ENCODE data around the gene NLGN1. TPM values are rescaled to one million over a fixed set of nuclear protein-coding genes. Genes with fewer than 3 reads are reported as not detected.

The NLGN1 gene
- total RNA-seq, 1 experiment from 2014 or later: 8.6 TPM

DNA sequence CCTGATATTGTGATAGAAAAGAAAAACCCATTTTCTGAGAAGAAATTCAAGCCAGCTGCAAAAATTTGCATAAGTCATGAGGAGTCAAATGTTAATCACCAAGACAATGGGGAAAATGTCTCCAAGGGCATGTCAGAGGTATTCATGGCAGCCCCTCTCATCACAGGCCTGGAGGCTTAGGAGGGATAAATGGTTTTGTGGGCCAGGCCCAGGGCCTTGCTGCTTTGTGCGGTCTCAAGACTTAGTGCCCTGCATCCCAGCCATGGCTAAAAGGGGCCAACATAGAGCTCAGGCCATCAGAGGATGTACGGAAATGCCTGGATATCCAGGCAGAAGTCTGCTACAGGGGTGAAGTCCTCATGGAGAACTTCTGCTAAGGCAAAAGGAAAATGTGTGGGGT is 631.1 kb downstream of the NLGN1 start:
- no peak for DNase-seq (ENCODE audit: low read depth)
- in situ Hi-C loops (cut with HindIII; ENCODE audit: low pct_unique_long_range_greater_than_20kb, low sequenced_read_pairs): no loop called here

DNA sequence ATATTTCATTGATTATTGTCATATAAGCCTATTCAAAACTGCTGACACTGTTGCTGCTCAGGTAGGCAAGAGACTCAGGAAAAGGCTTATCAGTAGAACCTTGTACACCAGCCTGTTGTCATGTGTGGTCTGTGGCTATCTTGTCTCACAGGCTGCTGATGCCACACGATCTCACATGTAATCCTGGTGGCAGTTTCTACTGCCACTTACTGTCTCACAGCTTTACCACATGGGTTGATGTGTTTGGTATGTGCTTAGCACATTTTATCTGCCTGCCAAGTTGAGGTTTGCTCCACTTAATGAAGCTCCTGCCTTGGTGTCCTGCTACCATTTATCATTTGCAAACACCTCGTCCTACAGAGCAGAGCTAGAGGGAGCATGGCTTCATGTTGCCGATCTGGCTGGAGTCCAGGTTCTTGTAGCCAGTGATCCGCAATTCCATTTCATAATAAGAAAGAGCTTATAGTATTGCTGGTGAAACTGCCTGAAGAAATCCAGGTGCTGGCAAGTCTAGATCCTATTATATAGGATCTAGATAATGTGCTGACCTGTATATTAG is 637.9 kb downstream of the NLGN1 start:
- in situ Hi-C loops (cut with HindIII; ENCODE audit: low pct_unique_long_range_greater_than_20kb, low sequenced_read_pairs): no loop called here
- no peak for DNase-seq (ENCODE audit: low read depth)

- in situ Hi-C loops (cut with HindIII; ENCODE audit: low pct_unique_long_range_greater_than_20kb, low sequenced_read_pairs): no loop called here
Observed at GRCh38 chr3:174046311-174046710, 648.8 kb downstream of the NLGN1 start.

GRCh38 chr3:174049472-174049871 is 651.9 kb downstream of the NLGN1 start:
- in situ Hi-C loops (cut with HindIII; ENCODE audit: low pct_unique_long_range_greater_than_20kb, low sequenced_read_pairs): no loop called here
- no peak for DNase-seq (ENCODE audit: low read depth)

More at GRCh38 chr3:174046311-174046710, 648.8 kb downstream of the NLGN1 start:
- no peak for DNase-seq (ENCODE audit: low read depth)

GRCh38 chr3:174051191-174051590 is 653.6 kb downstream of the NLGN1 start:
- DNase-seq (ENCODE audit: low read depth): no peak
- in situ Hi-C loops (cut with HindIII; ENCODE audit: low pct_unique_long_range_greater_than_20kb, low sequenced_read_pairs): no loop called here

- no peak for DNase-seq (ENCODE audit: low read depth)
- in situ Hi-C loops (cut with HindIII; ENCODE audit: low pct_unique_long_range_greater_than_20kb, low sequenced_read_pairs): no loop called here
Observed at GRCh38 chr3:174058804-174059203, 661.3 kb downstream of the NLGN1 start.

DNA sequence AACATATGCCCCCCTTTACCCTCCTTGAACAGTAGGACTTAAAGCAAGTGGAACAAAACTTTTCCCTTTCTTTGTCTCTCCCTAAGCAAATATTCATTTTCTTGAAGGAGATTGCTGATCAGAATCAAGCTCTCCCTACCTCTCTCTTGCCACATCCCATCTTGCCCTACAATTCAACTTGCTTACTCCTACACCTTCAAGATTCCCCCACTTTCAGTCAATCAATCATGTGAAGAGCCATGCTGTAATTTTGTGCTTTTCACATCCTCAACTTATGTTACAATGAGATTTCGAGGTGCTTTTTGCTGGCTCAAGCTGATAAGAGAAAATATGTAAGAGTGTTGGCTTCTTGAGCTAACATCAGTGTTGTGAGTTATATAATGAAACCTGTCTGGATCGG is 662.9 kb downstream of the NLGN1 start:
- no peak for DNase-seq (ENCODE audit: low read depth)
- in situ Hi-C loops (cut with HindIII; ENCODE audit: low pct_unique_long_range_greater_than_20kb, low sequenced_read_pairs): no loop called here

- DNase-seq (ENCODE audit: low read depth): no peak
- in situ Hi-C loops (cut with HindIII; ENCODE audit: low pct_unique_long_range_greater_than_20kb, low sequenced_read_pairs): no loop called here
Observed at GRCh38 chr3:174061162-174061561, 663.6 kb downstream of the NLGN1 start.

DNA sequence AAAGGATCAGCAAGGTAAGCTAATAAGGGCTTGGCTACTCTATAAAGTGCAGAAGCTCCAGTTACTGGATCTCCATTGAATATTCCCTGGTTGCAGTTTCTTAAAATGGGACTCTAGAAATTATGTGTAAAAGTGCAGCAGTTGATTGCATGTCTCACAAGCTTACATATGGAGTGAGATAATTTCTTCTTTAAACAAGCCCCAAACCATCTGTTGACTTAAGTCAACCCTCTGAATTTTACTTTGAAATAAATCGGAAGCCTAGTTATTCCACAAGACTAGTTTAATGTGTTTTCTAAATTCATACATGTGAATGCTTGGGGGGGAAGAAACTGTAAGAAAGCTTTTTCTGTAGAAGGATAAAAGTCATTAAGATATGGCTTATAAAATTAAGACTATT is 664.2 kb downstream of the NLGN1 start:
- DNase-seq (ENCODE audit: low read depth): no peak
- in situ Hi-C loops (cut with HindIII; ENCODE audit: low pct_unique_long_range_greater_than_20kb, low sequenced_read_pairs): no loop called here

GRCh38 chr3:174062923-174063322 is 665.4 kb downstream of the NLGN1 start:
- no peak for DNase-seq (ENCODE audit: low read depth)
- in situ Hi-C loops (cut with HindIII; ENCODE audit: low pct_unique_long_range_greater_than_20kb, low sequenced_read_pairs): no loop called here

- no peak for DNase-seq (ENCODE audit: low read depth)
- in situ Hi-C loops (cut with HindIII; ENCODE audit: low pct_unique_long_range_greater_than_20kb, low sequenced_read_pairs): no loop called here
Observed at GRCh38 chr3:174068035-174068434, 670.5 kb downstream of the NLGN1 start.

GRCh38 chr3:174072675-174073074 is 675.1 kb downstream of the NLGN1 start:
- in situ Hi-C loops (cut with HindIII; ENCODE audit: low pct_unique_long_range_greater_than_20kb, low sequenced_read_pairs): no loop called here
- no peak for DNase-seq (ENCODE audit: low read depth)

DNA sequence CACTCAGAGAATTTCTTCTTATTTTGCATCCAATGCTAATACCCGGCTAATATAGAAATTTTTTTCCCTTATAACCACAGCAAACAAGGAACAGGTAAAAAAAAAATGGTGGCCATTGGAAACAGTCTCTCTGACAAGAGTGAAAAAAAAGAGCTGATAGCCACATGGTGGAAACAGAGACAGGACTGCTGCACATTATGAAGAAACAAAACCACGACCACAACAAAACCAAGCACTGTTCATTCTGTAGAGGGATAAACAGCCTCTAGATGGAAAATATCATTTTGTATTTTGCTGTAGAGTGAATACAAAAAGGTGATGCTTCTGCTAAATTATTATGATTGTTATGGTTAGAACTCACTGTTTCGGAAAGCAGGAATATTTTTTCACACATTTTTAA is 686.2 kb downstream of the NLGN1 start:
- in situ Hi-C loops (cut with HindIII; ENCODE audit: low pct_unique_long_range_greater_than_20kb, low sequenced_read_pairs): no loop called here
- no peak for DNase-seq (ENCODE audit: low read depth)

DNA sequence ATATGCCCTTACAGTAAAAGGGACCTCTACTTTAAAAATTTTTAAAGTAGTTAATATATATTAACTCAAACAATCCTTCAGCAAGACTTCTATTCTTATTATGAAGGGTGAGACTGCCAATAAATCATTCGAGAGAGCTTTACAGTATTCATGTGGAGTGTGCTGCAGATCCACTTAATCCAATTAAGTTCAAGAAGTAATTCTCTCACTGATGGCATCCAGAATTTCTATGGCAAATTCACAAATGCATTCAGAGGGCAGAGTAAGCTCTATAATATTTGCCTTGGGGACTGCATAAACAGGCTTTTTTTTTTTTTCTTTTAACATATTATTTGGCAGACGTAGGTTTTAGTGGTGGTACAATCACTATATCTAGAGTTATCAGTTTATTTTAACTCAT is 692.0 kb downstream of the NLGN1 start:
- in situ Hi-C loops (cut with HindIII; ENCODE audit: low pct_unique_long_range_greater_than_20kb, low sequenced_read_pairs): no loop called here
- DNase-seq (ENCODE audit: low read depth): no peak

- in situ Hi-C loops (cut with HindIII; ENCODE audit: low pct_unique_long_range_greater_than_20kb, low sequenced_read_pairs): no loop called here
- no peak for DNase-seq (ENCODE audit: low read depth)
Observed at GRCh38 chr3:174094669-174095068, 697.1 kb downstream of the NLGN1 start.

DNA sequence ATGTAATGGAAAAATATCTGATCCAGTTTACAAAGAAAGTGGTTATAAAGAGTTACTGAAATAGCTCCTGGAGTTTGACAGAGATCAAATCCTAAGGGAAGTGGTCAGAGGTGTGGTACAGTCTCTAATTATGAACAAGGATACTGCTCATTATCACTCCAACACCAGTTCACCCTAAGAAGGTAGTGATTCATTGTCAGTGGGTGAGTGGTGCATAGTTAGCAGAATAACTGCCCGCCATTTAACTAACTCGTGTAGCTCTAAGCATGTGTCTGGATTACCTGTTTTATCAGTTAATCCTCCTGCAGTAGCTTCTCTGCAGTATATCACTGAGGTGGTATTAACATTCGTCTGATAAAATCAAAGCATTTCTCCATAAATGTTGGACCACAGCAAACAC is 700.1 kb downstream of the NLGN1 start:
- in situ Hi-C loops (cut with HindIII; ENCODE audit: low pct_unique_long_range_greater_than_20kb, low sequenced_read_pairs): no loop called here
- no peak for DNase-seq (ENCODE audit: low read depth)

DNA sequence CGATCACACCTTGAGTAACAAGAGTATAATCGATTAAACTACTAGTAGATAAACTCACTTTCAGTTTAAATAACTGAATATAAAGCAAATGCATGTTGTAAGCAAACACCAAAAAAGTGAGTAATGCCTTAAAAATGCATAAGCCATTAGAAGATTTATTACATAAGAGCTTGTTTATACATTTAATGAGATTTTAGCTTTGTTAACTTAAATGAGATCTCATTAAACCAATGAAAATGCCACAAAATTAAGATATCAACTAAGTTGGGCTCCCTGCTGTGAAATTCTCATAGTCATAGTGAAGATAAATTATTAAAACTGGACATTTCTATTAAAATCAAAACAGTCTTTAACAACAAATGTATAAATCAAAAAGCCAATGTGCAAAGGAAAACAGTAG is 701.2 kb downstream of the NLGN1 start:
- no peak for DNase-seq (ENCODE audit: low read depth)
- in situ Hi-C loops (cut with HindIII; ENCODE audit: low pct_unique_long_range_greater_than_20kb, low sequenced_read_pairs): no loop called here

GRCh38 chr3:174099724-174100123 is 702.2 kb downstream of the NLGN1 start:
- no peak for DNase-seq (ENCODE audit: low read depth)
- in situ Hi-C loops (cut with HindIII; ENCODE audit: low pct_unique_long_range_greater_than_20kb, low sequenced_read_pairs): no loop called here

DNA sequence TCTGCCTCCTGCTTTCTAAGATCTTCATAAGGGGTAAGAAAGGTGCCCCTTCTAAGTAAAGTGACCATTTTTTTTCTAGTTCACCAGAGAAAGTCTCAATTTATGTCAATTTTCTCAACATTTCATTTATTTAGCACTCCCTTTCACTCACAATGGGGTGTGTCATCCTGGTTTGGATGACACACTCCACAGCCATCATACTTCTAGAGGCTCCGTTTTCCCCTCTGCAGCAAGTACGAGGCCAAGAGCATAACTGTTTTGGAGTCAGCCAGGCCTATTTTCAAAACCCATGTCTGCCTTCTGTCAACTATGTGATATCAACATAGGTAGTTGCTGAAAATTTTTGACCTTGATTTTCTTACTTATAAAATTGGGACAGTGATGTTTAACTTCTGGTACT is 703.2 kb downstream of the NLGN1 start:
- in situ Hi-C loops (cut with HindIII; ENCODE audit: low pct_unique_long_range_greater_than_20kb, low sequenced_read_pairs): no loop called here
- no peak for DNase-seq (ENCODE audit: low read depth)

DNA sequence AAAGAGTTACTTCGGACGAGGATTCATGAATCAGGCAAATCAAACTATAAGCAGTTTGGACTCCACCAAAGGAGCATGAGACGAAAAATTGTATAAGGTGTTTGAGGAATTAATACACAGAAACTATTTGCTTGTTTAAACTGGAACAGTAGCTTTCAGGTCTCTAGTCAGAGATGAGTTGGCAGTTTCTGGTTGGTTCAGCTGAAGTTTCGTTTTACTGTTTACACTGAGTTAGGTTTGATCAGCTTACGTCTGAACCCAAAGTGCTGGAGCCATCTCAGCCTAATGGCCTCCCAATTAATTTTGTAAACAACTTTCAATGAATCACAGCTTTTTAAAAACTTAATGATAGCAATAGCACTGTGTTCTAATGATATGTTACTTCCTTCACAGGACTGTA is 703.7 kb downstream of the NLGN1 start:
- in situ Hi-C loops (cut with HindIII; ENCODE audit: low pct_unique_long_range_greater_than_20kb, low sequenced_read_pairs): no loop called here
- peak; percentile 55 for DNase-seq (ENCODE audit: low read depth)

- no peak for DNase-seq (ENCODE audit: low read depth)
- in situ Hi-C loops (cut with HindIII; ENCODE audit: low pct_unique_long_range_greater_than_20kb, low sequenced_read_pairs): no loop called here
Observed at GRCh38 chr3:174102274-174102673, 704.7 kb downstream of the NLGN1 start.
